A549 treated with RU486 at 1 μM for 4 hours (cell line): ENCODE results near the gene GPR27. TPM values are rescaled to one million over a fixed set of nuclear protein-coding genes. Genes with fewer than 3 reads are reported as not detected.

Source experiments
- total RNA-seq: library from RNA; stranded (reverse); fragments of 200-300 nt; extraction: Qiagen RNA extraction; gene quantifications from 5 replicates; pipeline ENCODE4 v1.2.3, GENCODE V29; 2022; ENCODE audit warnings: low read depth

The GPR27 gene, protein sequence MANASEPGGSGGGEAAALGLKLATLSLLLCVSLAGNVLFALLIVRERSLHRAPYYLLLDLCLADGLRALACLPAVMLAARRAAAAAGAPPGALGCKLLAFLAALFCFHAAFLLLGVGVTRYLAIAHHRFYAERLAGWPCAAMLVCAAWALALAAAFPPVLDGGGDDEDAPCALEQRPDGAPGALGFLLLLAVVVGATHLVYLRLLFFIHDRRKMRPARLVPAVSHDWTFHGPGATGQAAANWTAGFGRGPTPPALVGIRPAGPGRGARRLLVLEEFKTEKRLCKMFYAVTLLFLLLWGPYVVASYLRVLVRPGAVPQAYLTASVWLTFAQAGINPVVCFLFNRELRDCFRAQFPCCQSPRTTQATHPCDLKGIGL
- total RNA-seq, result 2.1 to 3.8 TPM (median 3.5 TPM) in 5 replicates

DNA sequence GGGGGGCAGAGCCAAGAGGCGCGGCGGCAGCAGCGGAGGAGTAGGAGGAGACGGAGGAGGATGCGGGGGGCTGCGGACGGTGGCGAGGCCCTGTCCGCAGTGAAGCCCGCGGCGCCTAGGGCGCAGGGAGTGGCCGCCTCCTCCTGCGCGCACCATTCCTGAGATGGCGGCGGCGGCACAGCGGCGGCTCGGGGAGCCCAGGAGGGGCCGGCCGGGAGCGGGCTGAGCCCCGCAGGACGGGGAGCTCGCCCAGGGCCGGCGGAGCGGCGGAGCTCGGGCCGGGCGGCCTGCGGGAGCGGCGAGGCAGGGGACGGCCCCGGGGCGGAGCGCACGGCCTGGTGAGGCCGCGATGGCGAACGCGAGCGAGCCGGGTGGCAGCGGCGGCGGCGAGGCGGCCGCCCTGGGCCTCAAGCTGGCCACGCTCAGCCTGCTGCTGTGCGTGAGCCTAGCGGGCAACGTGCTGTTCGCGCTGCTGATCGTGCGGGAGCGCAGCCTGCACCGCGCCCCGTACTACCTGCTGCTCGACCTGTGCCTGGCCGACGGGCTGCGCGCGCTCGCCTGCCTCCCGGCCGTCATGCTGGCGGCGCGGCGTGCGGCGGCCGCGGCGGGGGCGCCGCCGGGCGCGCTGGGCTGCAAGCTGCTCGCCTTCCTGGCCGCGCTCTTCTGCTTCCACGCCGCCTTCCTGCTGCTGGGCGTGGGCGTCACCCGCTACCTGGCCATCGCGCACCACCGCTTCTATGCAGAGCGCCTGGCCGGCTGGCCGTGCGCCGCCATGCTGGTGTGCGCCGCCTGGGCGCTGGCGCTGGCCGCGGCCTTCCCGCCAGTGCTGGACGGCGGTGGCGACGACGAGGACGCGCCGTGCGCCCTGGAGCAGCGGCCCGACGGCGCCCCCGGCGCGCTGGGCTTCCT lies at the start of gene GPR27:
GPR27 (plus strand) TSS at position 155 of the 909 bp plus-strand sequence; CDS start at position 350, 195 bp downstream.

DNA sequence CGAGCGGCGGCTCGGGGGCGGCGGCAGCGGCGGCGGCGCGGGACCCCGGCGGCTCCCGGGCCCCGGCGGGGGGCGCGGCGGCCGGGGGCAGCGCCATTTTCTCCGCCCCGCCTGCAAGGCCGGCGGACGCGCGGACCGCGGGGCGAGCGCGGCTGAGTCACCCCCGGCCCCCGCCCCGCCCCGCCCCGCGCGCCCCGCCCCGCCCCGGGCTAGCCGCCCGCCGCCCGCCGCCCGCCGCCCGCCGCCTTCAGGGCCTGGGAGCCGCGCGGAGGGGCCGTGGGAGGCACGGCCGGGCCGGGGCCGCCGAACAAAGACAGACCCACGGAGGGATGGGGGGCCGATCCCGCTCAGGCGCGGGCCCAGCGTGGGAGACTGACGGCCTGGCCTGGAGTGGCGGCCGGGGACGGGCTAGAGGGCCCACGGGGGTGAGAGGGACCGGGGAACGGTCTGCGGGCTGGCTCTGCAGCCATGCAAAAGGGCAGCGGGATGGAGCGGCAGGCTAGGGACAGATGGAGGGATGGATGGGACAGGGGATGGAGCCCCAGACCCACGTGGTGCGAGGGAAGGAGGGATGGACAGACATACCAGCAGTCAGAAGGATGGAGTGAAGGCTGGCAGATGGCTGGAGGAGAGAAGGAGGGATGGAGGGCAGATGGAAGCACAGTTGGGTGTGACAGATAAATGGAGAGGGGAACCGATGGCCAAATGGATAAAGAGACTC lies 28.2 kb upstream of the GPR27 start, which contains the start of gene EIF4E3:
EIF4E3 (minus strand) TSS at position 132 of the 721 bp plus-strand sequence; CDS start at position 97, 35 bp downstream.

DNA sequence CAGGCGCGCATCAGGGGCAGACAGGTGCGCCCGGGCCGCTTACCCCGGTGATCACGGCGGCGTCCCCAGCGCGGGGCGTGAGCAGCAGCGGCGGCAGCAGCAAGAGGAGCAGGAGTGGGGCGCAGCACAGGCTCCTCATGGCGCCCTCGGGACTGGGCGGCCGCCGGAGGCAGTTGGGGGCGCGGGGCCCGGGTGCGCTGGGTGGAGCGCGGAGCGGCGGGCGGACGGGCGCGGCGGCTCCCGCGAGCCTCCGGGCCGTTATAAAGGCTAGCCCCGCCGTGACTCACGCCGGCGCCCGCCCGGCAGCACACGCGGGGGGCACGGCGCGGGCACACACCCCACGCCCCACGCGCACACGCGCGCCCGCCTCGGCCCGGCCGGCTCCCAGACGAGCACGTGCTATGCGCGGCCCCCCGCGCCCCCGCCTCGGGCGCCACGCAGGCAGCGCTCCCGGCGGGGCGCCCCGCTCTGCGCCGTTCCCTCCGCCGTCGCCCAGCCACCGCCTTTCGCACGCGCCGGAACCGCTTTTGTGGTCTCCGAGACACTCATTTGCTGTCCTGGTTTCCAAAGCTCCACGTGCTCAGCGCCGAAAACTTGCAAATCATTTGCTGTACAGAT lies 31.4 kb downstream of the GPR27 start, which contains the start of gene PROK2:
PROK2 (minus strand) TSS at position 235 of the 618 bp plus-strand sequence; CDS start at position 139, 96 bp downstream.

Other genes starting within 250 kb of the GPR27 start
- gene FOXP1, start 170.1 kb upstream of the GPR27 start, total RNA-seq, result 7.3 to 12.0 TPM (median 9.5 TPM) in 5 replicates
- 1.6 to 3.8 TPM (median 3.7 TPM) in 5 replicates for gene EIF4E3, start 28.5 kb upstream of the GPR27 start, total RNA-seq
- not detected in 5 replicates for gene PROK2, start 31.3 kb downstream of the GPR27 start, total RNA-seq